KMS-11 (cell line): ENCODE results near the gene ANKHD1.

Experiments used
- H2AFZ ChIP-seq: fragments of 200-600 bp; sonication (generic); 2 replicates; pipeline ENCODE4 v1.6.1; 2016; ENCODE audit warnings: antibody characterized with exemption, mixed run types, low read depth
- H3K27ac ChIP-seq: fragments of 200-600 bp; sonication (generic); 2 replicates; pipeline ENCODE4 v1.6.1; 2016; ENCODE audit warnings: mild to moderate bottlenecking, mixed run types
- H3K27me3 ChIP-seq: fragments of 200-600 bp; sonication (generic); 2 replicates; pipeline ENCODE4 v1.6.1; 2017; ENCODE audit warnings: mild to moderate bottlenecking, low read depth, mixed run types, moderate library complexity; ENCODE audit not compliant: insufficient read depth
- H3K36me3 ChIP-seq: fragments of 200-600 bp; sonication (generic); 2 replicates; pipeline ENCODE4 v1.6.1; 2017; ENCODE audit warnings: mild to moderate bottlenecking, mixed run types; ENCODE audit not compliant: insufficient read depth
- H3K4me1 ChIP-seq: fragments of 200-600 bp; sonication (generic); 2 replicates; pipeline ENCODE4 v1.6.1; 2016; ENCODE audit warnings: mild to moderate bottlenecking, low read depth, mixed run types; ENCODE audit not compliant: poor library complexity, severe bottlenecking
- H3K4me2 ChIP-seq: fragments of 200-600 bp; sonication (generic); 2 replicates; pipeline ENCODE4 v1.7.0; 2016; ENCODE audit warnings: mild to moderate bottlenecking, mixed run types
- H3K4me3 ChIP-seq: fragments of 200-600 bp; sonication (generic); IDR thresholded peaks from 2 replicates; pipeline ENCODE4 v1.6.1; 2017; ENCODE audit warnings: low read depth, low read length, mixed read lengths; ENCODE audit not compliant: insufficient read depth
- H3K79me2 ChIP-seq: fragments of 200-600 bp; sonication (generic); 2 replicates; pipeline ENCODE4 v1.6.1; 2016; ENCODE audit warnings: low read depth, mixed run types; ENCODE audit not compliant: insufficient read depth
- H3K9ac ChIP-seq: fragments of 200-600 bp; sonication (generic); 2 replicates; pipeline ENCODE4 v1.6.1; 2016; ENCODE audit warnings: mild to moderate bottlenecking, mixed run types
- H4K20me1 ChIP-seq: fragments of 200-600 bp; sonication (generic); 2 replicates; pipeline ENCODE4 v1.6.1; 2016; ENCODE audit warnings: mild to moderate bottlenecking, mixed run types; ENCODE audit not compliant: insufficient read depth
- CTCF ChIP-seq: fragments of 200-600 bp; sonication (generic); conservative IDR thresholded peaks from 2 replicates; pipeline ENCODE4 v1.6.1; 2017; ENCODE audit warnings: low read depth, mild to moderate bottlenecking, antibody characterized with exemption, low read length, moderate library complexity, mixed read lengths

The ANKHD1 gene

GRCh38 chr5:140357726-140358093, 43.9 kb upstream of the ANKHD1 start:
- H3K27me3 ChIP-seq: no peaks in the 10 kb centered on the region
- no peak overlapping the region for H3K27ac ChIP-seq
- peak overlapping the region; percentile 88 for H3K4me2 ChIP-seq
- no peak overlapping the region for H3K9ac ChIP-seq
- H3K36me3 ChIP-seq: no peaks in the 10 kb centered on the region
- no peaks in the 10 kb centered on the region for H3K79me2 ChIP-seq
- H3K4me3 ChIP-seq: no peak overlapping the region
- peaks cover 12% of the 10 kb centered on the region for H3K4me1 ChIP-seq
- no peaks in the 10 kb centered on the region for H4K20me1 ChIP-seq
- peak; percentile 88 for TF ChIP-seq CTCF
- peak overlapping the region; percentile 78; the same call in 1 of the 2 replicates for H2AFZ ChIP-seq

- Histone ChIP-seq H3K4me2 (no peak overlapping the region), H3K36me3 (no peaks in the 10 kb centered on the region), H3K9ac (no peak overlapping the region), H3K79me2 (no peaks in the 10 kb centered on the region), H3K4me3 (no peak overlapping the region), H2AFZ (no peak overlapping the region), H3K27me3 (no peaks in the 10 kb centered on the region), H3K27ac (no peak overlapping the region), H4K20me1 (no peaks in the 10 kb centered on the region), H3K4me1 (peaks cover 12% of the 10 kb centered on the region)
- TF ChIP-seq CTCF: no peak
These were observed 42.8 kb upstream of the ANKHD1 start for GRCh38 chr5:140358738-140359310.

- no peak within 1 kb of the TSS for H2AFZ ChIP-seq
- H3K27ac ChIP-seq: no peak within 1 kb of the TSS
- no peaks in the 10 kb centered on the region for H3K79me2 ChIP-seq
- no peak within 1 kb of the TSS for H3K4me2 ChIP-seq
- H3K27me3 ChIP-seq: no peaks in the 10 kb centered on the region
- TF ChIP-seq CTCF: no peak
- no peak within 1 kb of the TSS for H3K4me3 ChIP-seq
- no peak within 1 kb of the TSS for H3K9ac ChIP-seq
- peaks cover 12% of the 10 kb centered on the region for H3K4me1 ChIP-seq
- no peaks in the 10 kb centered on the region for H4K20me1 ChIP-seq
- no peaks in the 10 kb centered on the region for H3K36me3 ChIP-seq
These were observed 41.5 kb upstream of the ANKHD1 start, which contains the start of gene SLC4A9 for GRCh38 chr5:140360101-140360500. Gene SLC4A9, plus strand, starts transcription at chr5:140360194. Its CDS starts 43 bp downstream, at chr5:140360237.

- Histone ChIP-seq H3K9ac (no peak overlapping the region), H3K27ac (no peak overlapping the region), H3K4me2 (no peak overlapping the region), H3K79me2 (no peaks in the 10 kb centered on the region), H3K4me1 (peaks cover 12% of the 10 kb centered on the region), H2AFZ (no peak overlapping the region), H3K4me3 (no peak overlapping the region), H4K20me1 (no peaks in the 10 kb centered on the region), H3K36me3 (no peaks in the 10 kb centered on the region), H3K27me3 (no peaks in the 10 kb centered on the region)
- no peak for TF ChIP-seq CTCF
These were observed 40.8 kb upstream of the ANKHD1 start for GRCh38 chr5:140360681-140361479.
